ENCODE results near the gene TTLL10. TPM values are rescaled to one million over a fixed set of nuclear protein-coding genes. Genes with fewer than 3 reads are reported as not detected.

TTLL10 gene
- total RNA-seq, 2 experiments from 2014 or later, result not detected

- POLR2A ChIA-PET, result interaction anchor here (0.9 to 1.2 kb wide), 3 partner anchors 13 to 55 kb away, joined by 3 to 4 read pairs (median 3); no protein-coding TSS in a partner anchor
- DNase-seq, result no peak
Observed at GRCh38 chr1:1199961-1200875, 26.5 kb downstream of the TTLL10 start.

GRCh38 chr1:1200876-1201810 lies 27.5 kb downstream of the TTLL10 start:
- DNase-seq (peak; percentile 88), ATAC-seq (peak; percentile 82)
- H3K4me3 Mint-ChIP-seq, result peak overlapping the region; percentile 57
- peaks cover 12% of the 10 kb centered on the region for H3K4me1 Mint-ChIP-seq (ENCODE audit: low read depth)
- H3K27ac Mint-ChIP-seq, result peak overlapping the region; percentile 78
- TF ChIP-seq CTCF (IDR thresholded peaks at IDR 0.05), result no peak
- CTCF ChIA-PET, result interaction anchor here (1.0 to 2.5 kb wide), 3 partner anchors 10 to 217 kb away, joined by 5 to 8 read pairs (median 6); no protein-coding TSS in a partner anchor
- no peaks in the 10 kb centered on the region for H3K9me3 Mint-ChIP-seq
- H3K27me3 Mint-ChIP-seq, result no peaks in the 10 kb centered on the region
- POLR2A ChIA-PET, result interaction anchor here (0.9 to 1.1 kb wide), 2 partner anchors 12 to 15 kb away, joined by 3 to 4 read pairs; no protein-coding TSS in a partner anchor
- peaks cover 2% of the 10 kb centered on the region for H3K36me3 Mint-ChIP-seq (ENCODE audit: low read depth)
- intact Hi-C loops (cut with micrococcal nuclease), result loop anchor here (10.0 kb wide), 1 partner anchor 56 kb away; no protein-coding TSS in a partner anchor

More at GRCh38 chr1:1199961-1200875, 26.5 kb downstream of the TTLL10 start:
- Mint-ChIP-seq H3K4me1 (ENCODE audit: low read depth) (peaks cover 12% of the 10 kb centered on the region), H3K27me3 (no peaks in the 10 kb centered on the region), H3K4me3 (peak overlapping the region; percentile 57), H3K27ac (peak overlapping the region; percentile 78), H3K9me3 (peaks cover under 1% of the 10 kb centered on the region), H3K36me3 (ENCODE audit: low read depth) (peaks cover 2% of the 10 kb centered on the region)
- CTCF ChIA-PET, result interaction anchor here (1.0 to 2.5 kb wide), 3 partner anchors 9 to 216 kb away, joined by 5 to 8 read pairs (median 6); no protein-coding TSS in a partner anchor
- no peak for ATAC-seq
- intact Hi-C loops (cut with micrococcal nuclease), result loop anchor here (10.0 kb wide), 1 partner anchor 55 kb away; no protein-coding TSS in a partner anchor
- TF ChIP-seq CTCF (IDR thresholded peaks at IDR 0.05), result no peak

- Mint-ChIP-seq H3K4me3 (no peak overlapping the region), H3K27me3 (no peaks in the 10 kb centered on the region), H3K4me1 (ENCODE audit: low read depth) (peaks cover 20% of the 10 kb centered on the region), H3K36me3 (ENCODE audit: low read depth) (peaks cover 2% of the 10 kb centered on the region), H3K27ac (no peak overlapping the region), H3K9me3 (no peaks in the 10 kb centered on the region)
- peak; percentile 21 for DNase-seq
- intact Hi-C loops (cut with micrococcal nuclease), result loop anchor here (10.0 kb wide), 1 partner anchor 58 kb away; no protein-coding TSS in a partner anchor
- POLR2A ChIA-PET, result no interaction called here
- TF ChIP-seq CTCF (IDR thresholded peaks at IDR 0.05), result no peak
- no peak for ATAC-seq
- CTCF ChIA-PET, result no interaction called here
Observed at GRCh38 chr1:1202831-1203560, 29.3 kb downstream of the TTLL10 start.

- Mint-ChIP-seq H3K4me3 (peak overlapping the region; percentile 79), H3K4me1 (ENCODE audit: low read depth) (peaks cover 25% of the 10 kb centered on the region), H3K36me3 (ENCODE audit: low read depth) (peaks cover 2% of the 10 kb centered on the region), H3K27ac (no peak overlapping the region), H3K27me3 (no peaks in the 10 kb centered on the region), H3K9me3 (no peaks in the 10 kb centered on the region)
- ChIA-PET CTCF (no interaction called here), POLR2A (interaction anchor here (2.1 kb wide), 1 partner anchor 8 kb away, joined by 6 read pairs; no protein-coding TSS in a partner anchor)
- no peak for ATAC-seq
- intact Hi-C loops (cut with micrococcal nuclease), result loop anchor here (10.0 kb wide), 1 partner anchor 59 kb away; no protein-coding TSS in a partner anchor
- DNase-seq, result no peak
- no peak for TF ChIP-seq CTCF (IDR thresholded peaks at IDR 0.05)
Observed at GRCh38 chr1:1203561-1204424, 30.1 kb downstream of the TTLL10 start.

All from activated CD8-positive, alpha-beta T cell treated with anti-CD3 and anti-CD28 coated beads for 36 hours (primary cell).